Measurements from ENCODE around the gene SCARB2.

DNA sequence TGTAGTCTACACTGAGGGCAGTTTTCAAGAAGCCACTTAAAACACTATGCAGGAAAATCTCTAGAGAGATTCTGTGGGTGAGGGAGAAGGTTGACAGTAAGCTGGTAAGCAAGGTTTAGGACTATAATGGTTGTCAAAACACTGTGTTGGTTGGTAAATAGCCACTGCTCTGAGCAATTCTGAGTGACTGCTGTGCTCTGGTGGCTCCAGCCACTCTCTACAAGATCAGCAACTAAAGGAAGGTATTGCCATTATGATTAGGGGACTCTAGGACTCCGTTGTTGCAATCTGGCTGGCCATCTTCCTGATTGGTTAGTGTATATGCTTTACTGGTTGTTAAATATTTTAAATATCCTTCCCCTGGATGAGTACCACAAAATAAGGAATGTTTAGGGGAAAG is 32.4 kb upstream of the SCARB2 start:
- TF ChIP-seq RXRA (IDR thresholded peaks at IDR 0.05), result no peak
- TF ChIP-seq, protein P1, sequence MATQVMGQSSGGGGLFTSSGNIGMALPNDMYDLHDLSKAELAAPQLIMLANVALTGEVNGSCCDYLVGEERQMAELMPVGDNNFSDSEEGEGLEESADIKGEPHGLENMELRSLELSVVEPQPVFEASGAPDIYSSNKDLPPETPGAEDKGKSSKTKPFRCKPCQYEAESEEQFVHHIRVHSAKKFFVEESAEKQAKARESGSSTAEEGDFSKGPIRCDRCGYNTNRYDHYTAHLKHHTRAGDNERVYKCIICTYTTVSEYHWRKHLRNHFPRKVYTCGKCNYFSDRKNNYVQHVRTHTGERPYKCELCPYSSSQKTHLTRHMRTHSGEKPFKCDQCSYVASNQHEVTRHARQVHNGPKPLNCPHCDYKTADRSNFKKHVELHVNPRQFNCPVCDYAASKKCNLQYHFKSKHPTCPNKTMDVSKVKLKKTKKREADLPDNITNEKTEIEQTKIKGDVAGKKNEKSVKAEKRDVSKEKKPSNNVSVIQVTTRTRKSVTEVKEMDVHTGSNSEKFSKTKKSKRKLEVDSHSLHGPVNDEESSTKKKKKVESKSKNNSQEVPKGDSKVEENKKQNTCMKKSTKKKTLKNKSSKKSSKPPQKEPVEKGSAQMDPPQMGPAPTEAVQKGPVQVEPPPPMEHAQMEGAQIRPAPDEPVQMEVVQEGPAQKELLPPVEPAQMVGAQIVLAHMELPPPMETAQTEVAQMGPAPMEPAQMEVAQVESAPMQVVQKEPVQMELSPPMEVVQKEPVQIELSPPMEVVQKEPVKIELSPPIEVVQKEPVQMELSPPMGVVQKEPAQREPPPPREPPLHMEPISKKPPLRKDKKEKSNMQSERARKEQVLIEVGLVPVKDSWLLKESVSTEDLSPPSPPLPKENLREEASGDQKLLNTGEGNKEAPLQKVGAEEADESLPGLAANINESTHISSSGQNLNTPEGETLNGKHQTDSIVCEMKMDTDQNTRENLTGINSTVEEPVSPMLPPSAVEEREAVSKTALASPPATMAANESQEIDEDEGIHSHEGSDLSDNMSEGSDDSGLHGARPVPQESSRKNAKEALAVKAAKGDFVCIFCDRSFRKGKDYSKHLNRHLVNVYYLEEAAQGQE (IDR thresholded peaks at IDR 0.05), result no peak
- TF ChIP-seq, protein P2, sequence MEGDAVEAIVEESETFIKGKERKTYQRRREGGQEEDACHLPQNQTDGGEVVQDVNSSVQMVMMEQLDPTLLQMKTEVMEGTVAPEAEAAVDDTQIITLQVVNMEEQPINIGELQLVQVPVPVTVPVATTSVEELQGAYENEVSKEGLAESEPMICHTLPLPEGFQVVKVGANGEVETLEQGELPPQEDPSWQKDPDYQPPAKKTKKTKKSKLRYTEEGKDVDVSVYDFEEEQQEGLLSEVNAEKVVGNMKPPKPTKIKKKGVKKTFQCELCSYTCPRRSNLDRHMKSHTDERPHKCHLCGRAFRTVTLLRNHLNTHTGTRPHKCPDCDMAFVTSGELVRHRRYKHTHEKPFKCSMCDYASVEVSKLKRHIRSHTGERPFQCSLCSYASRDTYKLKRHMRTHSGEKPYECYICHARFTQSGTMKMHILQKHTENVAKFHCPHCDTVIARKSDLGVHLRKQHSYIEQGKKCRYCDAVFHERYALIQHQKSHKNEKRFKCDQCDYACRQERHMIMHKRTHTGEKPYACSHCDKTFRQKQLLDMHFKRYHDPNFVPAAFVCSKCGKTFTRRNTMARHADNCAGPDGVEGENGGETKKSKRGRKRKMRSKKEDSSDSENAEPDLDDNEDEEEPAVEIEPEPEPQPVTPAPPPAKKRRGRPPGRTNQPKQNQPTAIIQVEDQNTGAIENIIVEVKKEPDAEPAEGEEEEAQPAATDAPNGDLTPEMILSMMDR (IDR thresholded peaks at IDR 0.05; ENCODE audit: low read depth, low read length, missing input control), result peak; percentile 34
- TF ChIP-seq TAF1 (conservative IDR thresholded peaks at IDR 0.05), result no peak
- TF ChIP-seq GABPA (IDR thresholded peaks at IDR 0.05 in 1 of 2, conservative IDR thresholded peaks at IDR 0.05 in 1 of 2), result no peak
- TF ChIP-seq RAD21 (IDR thresholded peaks at IDR 0.05), result peak; percentile 80 to 84
- no peak for TF ChIP-seq JUND (IDR thresholded peaks at IDR 0.05)
- no peak for TF ChIP-seq YY1 (IDR thresholded peaks at IDR 0.05)
- TF ChIP-seq, protein P3, sequence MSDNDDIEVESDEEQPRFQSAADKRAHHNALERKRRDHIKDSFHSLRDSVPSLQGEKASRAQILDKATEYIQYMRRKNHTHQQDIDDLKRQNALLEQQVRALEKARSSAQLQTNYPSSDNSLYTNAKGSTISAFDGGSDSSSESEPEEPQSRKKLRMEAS (IDR thresholded peaks at IDR 0.05), result no peak
- no peak for TF ChIP-seq EGR1 (IDR thresholded peaks at IDR 0.05; ENCODE audit: low read depth in 2 of 2)
- TF ChIP-seq HNF4G (IDR thresholded peaks at IDR 0.05), result no peak

Data from liver (tissue), 3 donors.